ENCODE measurements around the gene PRDX5.
A peak's percentile ranks its signal among the peaks of the same experiment; 100 is the strongest.

PRDX5 gene

GRCh38 chr11:64285885-64286800 lies 31.8 kb upstream of the PRDX5 start (continued):
- no peak for TF ChIP-seq ZNF692 (tag by site-specific recombination; IDR thresholded peaks at IDR 0.05)
- TF ChIP-seq ZBTB21 (tag by site-specific recombination; IDR thresholded peaks at IDR 0.05) = no peak
- no peak for TF ChIP-seq ZNF654 (tag by site-specific recombination; IDR thresholded peaks at IDR 0.05; ENCODE audit: low read depth)
- TF ChIP-seq ZFHX2 (tag by site-specific recombination; conservative IDR thresholded peaks at IDR 0.05) = no peak
- TF ChIP-seq ZNF23 (tag by site-specific recombination; IDR thresholded peaks at IDR 0.05; ENCODE audit: borderline replicate concordance) = no peak
- no peak for TF ChIP-seq ZNF292 (tag by site-specific recombination; IDR thresholded peaks at IDR 0.05; ENCODE audit: borderline replicate concordance, low read depth)
- TF ChIP-seq SCRT1 (tag by site-specific recombination; IDR thresholded peaks at IDR 0.05; ENCODE audit: borderline replicate concordance) = no peak
- peak; percentile 69 for TF ChIP-seq PRDM10 (tag by site-specific recombination; IDR thresholded peaks at IDR 0.05)
- TF ChIP-seq ZNF677 (tag by site-specific recombination; IDR thresholded peaks at IDR 0.05) = no peak
- no peak for TF ChIP-seq MYNN (tag by site-specific recombination; IDR thresholded peaks at IDR 0.05; ENCODE audit: borderline replicate concordance)
- no peak for TF ChIP-seq ZSCAN5A (tag by site-specific recombination; IDR thresholded peaks at IDR 0.05)
- TF ChIP-seq ZNF2 (tag by site-specific recombination; IDR thresholded peaks at IDR 0.05) = no peak
- TF ChIP-seq ZNF658 (tag by site-specific recombination; IDR thresholded peaks at IDR 0.05) = no peak
- no peak for TF ChIP-seq ZNF664 (tag by site-specific recombination; IDR thresholded peaks at IDR 0.05)
- no peak for TF ChIP-seq ZNF670 (tag by site-specific recombination; IDR thresholded peaks at IDR 0.05; ENCODE audit: low read depth)
- TF ChIP-seq, protein P1, sequence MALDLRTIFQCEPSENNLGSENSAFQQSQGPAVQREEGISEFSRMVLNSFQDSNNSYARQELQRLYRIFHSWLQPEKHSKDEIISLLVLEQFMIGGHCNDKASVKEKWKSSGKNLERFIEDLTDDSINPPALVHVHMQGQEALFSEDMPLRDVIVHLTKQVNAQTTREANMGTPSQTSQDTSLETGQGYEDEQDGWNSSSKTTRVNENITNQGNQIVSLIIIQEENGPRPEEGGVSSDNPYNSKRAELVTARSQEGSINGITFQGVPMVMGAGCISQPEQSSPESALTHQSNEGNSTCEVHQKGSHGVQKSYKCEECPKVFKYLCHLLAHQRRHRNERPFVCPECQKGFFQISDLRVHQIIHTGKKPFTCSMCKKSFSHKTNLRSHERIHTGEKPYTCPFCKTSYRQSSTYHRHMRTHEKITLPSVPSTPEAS (tag by site-specific recombination; IDR thresholded peaks at IDR 0.05) = no peak
- no peak for TF ChIP-seq ZNF404 (tag by site-specific recombination; IDR thresholded peaks at IDR 0.05)
- no peak for TF ChIP-seq ZNF239 (tag by site-specific recombination; IDR thresholded peaks at IDR 0.05)
- TF ChIP-seq ZNF626 (tag by site-specific recombination; IDR thresholded peaks at IDR 0.05) = no peak
- no peak for TF ChIP-seq IKZF3 (tag by site-specific recombination; IDR thresholded peaks at IDR 0.05)
- TF ChIP-seq ZNF19 (tag by site-specific recombination; IDR thresholded peaks at IDR 0.05; ENCODE audit: low read depth) = no peak
- no peak for TF ChIP-seq RBAK (tag by site-specific recombination; IDR thresholded peaks at IDR 0.05)
- TF ChIP-seq ZSCAN23 (tag by site-specific recombination; IDR thresholded peaks at IDR 0.05) = no peak
- TF ChIP-seq WT1 (tag by site-specific recombination; IDR thresholded peaks at IDR 0.05) = no peak
- TF ChIP-seq MZF1 (tag by site-specific recombination; IDR thresholded peaks at IDR 0.05; ENCODE audit: borderline replicate concordance) = no peak
- TF ChIP-seq, protein P2, sequence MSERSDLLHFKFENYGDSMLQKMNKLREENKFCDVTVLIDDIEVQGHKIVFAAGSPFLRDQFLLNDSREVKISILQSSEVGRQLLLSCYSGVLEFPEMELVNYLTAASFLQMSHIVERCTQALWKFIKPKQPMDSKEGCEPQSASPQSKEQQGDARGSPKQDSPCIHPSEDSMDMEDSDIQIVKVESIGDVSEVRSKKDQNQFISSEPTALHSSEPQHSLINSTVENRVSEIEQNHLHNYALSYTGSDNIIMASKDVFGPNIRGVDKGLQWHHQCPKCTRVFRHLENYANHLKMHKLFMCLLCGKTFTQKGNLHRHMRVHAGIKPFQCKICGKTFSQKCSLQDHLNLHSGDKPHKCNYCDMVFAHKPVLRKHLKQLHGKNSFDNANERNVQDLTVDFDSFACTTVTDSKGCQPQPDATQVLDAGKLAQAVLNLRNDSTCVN (tag by site-specific recombination; optimal IDR thresholded peaks at IDR 0.05) = no peak
- no peak for TF ChIP-seq ZNF37A (tag by site-specific recombination; IDR thresholded peaks at IDR 0.05)
- TF ChIP-seq ZNF660 (tag by site-specific recombination; IDR thresholded peaks at IDR 0.05) = no peak
- TF ChIP-seq ZNF398 (tag by site-specific recombination; IDR thresholded peaks at IDR 0.05) = peak; percentile 83

All from HEK293 (cell line).